GM18526 (cell line): Measurements from ENCODE around the gene PTCHD1.

Source experiments
- POLR2A ChIP-seq: IDR thresholded peaks from 3 replicates; pipeline ENCODE4 v1.6.1; 2011; ENCODE audit not compliant: insufficient read length; ENCODE audit errors: extremely low read depth

The PTCHD1 gene

GRCh38 chrX:23381099-23382087 is 46.7 kb downstream of the PTCHD1 start:
- TF ChIP-seq POLR2A = no peak

- TF ChIP-seq POLR2A = no peak
Measured at GRCh38 chrX:23382572-23382971, 47.9 kb downstream of the PTCHD1 start.

- TF ChIP-seq POLR2A = no peak
Measured at GRCh38 chrX:23383411-23383810, 48.8 kb downstream of the PTCHD1 start.

GRCh38 chrX:23385242-23385641 is 50.6 kb downstream of the PTCHD1 start:
- no peak for TF ChIP-seq POLR2A

- TF ChIP-seq POLR2A = no peak
Measured at GRCh38 chrX:23386260-23386659, 51.6 kb downstream of the PTCHD1 start.

GRCh38 chrX:23386726-23387125 is 52.1 kb downstream of the PTCHD1 start:
- TF ChIP-seq POLR2A = no peak

- TF ChIP-seq POLR2A = no peak
Measured at GRCh38 chrX:23387550-23388184, 53.0 kb downstream of the PTCHD1 start.

- no peak for TF ChIP-seq POLR2A
Measured at GRCh38 chrX:23389196-23389792, 54.6 kb downstream of the PTCHD1 start.

GRCh38 chrX:23390979-23391378 is 56.3 kb downstream of the PTCHD1 start:
- TF ChIP-seq POLR2A = no peak

GRCh38 chrX:23392195-23392594 is 57.5 kb downstream of the PTCHD1 start:
- TF ChIP-seq POLR2A = no peak

- TF ChIP-seq POLR2A = no peak
Measured at GRCh38 chrX:23394421-23394820, 59.8 kb downstream of the PTCHD1 start.

GRCh38 chrX:23396263-23396662 is 61.6 kb downstream of the PTCHD1 start:
- no peak for TF ChIP-seq POLR2A

- TF ChIP-seq POLR2A = no peak
Measured at GRCh38 chrX:23398570-23398969, 63.9 kb downstream of the PTCHD1 start.

GRCh38 chrX:23403849-23404248 is 69.2 kb downstream of the PTCHD1 start:
- TF ChIP-seq POLR2A = no peak

- TF ChIP-seq POLR2A = no peak
Measured at GRCh38 chrX:23422912-23423311, 88.3 kb downstream of the PTCHD1 start.

- TF ChIP-seq POLR2A = no peak
Measured at GRCh38 chrX:23434356-23434884, 99.8 kb downstream of the PTCHD1 start.

GRCh38 chrX:23435108-23435507 is 100.5 kb downstream of the PTCHD1 start:
- TF ChIP-seq POLR2A = no peak
